DLD1 (cell line): ENCODE measurements around the gene PTPRN2.
"Not testable (repeated sequence)": the region's sequence is repeated elsewhere in the genome, so short reads cannot be mapped to it uniquely, and the experiment has no call there.

Experiments used
- in situ Hi-C: cut with HindIII; loops from 2 replicates; pipeline ENCODE4 v1.10.0; 2017; ENCODE audit warnings: low sequenced_read_pairs

The PTPRN2 gene

DNA sequence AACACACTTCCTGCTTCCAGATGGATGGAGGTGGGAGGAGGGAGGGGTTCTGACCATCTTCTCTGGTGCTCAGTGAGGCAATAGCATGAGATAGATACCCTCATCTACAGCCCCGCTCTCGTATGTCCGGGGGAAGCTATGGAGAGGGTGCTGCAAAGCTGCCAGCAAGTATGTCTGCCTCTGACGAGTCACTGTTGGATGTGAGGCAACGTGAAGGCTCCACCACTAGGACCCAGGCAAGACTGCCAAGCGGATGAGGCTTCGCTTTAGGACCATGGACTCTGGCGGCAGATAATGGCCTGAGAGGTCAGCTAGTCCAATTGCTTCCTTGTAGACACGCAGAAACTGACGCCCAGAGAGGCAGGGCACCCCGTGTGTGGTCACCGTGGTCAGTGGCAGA, 601.6 kb downstream of the PTPRN2 start:
- in situ Hi-C loops, result no loop called here

DNA sequence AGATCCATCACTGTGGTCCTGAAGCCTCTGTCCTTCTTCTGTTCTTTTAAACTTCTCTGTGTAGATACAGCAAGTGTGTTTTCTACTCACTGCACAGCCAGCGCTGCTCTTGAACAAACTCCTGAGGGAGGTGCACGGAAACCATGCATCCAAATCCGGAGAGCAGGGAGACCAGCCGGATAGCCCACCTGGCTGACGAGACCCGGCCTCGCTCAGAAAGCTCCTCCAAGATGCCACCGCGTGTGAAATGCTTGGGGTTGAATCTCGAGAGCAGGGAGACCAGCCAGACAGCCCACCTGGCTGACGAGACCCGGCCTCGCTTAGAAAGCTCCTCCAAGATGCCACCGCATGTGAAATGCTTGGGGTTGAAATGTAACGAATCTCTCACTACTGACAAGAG, 602.0 kb downstream of the PTPRN2 start:
- in situ Hi-C loops, result no loop called here

DNA sequence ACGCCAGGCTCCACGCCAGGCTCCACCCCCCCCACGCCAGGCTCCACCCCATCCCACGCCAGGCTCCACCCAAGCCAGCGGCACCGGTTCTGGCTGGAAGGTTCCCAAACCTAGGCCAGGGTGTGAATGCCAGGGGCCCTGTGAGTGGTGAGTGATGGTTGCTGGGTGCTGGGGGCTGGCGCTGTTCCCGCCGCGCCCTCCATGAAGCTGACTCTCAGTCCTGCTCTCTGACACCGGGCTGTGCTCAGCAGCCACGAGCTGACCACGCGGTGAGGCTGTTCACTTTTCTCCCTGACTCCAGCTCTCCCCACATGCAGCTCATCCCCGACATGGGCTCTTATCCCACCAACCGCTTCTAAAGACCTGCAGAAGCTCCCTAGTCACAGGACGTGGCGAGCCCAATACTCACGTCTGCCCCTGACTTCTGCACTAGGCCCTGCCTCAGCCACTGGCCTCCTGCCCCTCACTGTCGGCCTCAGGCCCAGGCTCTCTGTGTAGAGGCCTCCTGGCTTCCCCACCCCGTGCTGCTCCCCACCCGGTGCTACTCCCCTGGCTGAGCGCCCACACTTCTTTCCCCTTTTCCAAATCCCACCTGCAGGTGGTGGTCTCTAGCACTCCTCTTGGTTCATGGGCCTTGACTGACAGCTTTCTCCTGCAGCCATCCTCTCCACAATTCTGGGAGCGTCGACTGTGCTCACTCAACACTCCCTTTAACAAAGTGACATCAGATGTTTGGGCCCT, 603.0 kb downstream of the PTPRN2 start:
- in situ Hi-C loops, result no loop called here

DNA sequence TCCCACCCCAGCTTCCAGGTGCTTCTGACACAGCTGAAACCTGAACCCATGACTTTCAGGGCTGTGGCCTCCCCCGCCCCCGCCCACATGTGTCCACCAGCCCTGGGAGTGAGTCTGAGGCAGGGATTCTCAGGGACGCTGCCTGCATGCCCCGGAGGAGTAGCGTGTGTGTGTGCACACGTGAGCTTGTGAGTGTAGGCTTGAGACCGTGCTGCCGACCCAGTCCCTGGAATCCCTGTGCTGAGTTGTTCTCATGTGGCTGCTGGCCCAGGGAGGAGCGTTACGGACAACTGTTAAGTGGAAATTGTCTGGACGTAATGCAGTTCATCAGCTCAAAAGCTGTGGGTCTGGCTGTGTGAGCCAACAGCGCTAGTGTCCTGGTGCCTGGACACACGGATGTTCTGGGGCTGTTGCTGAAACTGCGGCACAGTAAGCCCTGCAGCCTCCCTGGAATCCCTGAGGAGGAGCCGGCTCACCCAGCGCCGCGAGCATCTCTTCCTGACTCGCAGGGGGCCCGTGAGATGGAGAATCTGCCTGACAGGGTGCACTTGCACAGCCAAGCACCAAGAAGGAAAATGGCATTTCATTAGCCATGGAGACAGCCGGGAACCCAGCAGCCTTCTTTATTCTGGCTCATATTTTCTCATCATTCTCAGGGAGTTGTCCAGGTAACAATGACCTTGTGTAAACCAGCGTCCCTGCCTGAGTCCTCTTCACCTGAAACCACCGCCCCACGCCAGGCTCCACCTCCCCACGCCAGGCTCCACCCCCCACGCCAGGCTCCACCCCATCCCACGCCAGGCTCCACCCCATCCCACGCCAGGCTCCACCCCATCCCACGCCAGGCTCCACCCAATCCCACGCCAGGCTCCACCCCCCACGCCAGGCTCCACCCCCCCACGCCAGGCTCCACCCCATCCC, 603.9 kb downstream of the PTPRN2 start:
- in situ Hi-C loops, result no loop called here

DNA sequence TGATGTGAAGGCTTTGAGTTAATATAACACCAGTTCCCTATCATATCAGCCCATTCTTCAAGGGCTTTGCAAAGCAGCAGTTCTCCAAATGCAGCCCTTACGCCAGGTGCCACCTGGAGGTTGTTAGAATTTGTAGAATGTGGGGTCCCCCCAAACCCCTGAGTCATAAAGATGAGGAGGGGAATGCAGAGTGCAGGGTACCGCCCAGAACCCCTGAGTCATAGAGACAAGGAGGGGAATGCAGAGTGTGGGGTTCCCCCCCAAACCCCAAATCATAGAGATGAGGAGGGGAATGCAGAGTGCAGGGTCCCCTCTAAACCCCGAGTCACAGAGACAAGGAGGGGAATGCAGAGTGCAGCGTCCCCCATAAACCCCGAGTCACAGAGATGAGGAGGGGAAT, 605.8 kb downstream of the PTPRN2 start:
- in situ Hi-C loops, result no loop called here

DNA sequence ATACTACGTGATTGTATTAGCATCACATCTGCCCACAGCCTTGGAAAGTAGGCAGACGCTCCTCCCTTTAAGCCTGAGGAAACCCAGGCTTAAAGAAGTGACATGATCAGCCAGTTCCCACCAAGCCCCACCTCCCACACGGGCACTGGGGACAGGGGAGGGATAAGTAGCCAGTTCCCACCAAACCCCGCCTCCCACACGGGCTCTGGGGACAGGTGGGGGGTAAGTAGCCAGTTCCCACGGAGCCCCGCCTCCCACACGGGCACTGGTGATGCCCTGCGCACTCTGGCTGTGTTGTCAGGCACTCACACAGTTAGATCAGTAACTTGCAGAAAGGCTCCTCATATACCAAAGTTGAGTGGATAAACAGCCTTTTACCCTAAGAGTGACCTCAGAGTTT, 606.8 kb downstream of the PTPRN2 start:
- in situ Hi-C loops, result no loop called here

DNA sequence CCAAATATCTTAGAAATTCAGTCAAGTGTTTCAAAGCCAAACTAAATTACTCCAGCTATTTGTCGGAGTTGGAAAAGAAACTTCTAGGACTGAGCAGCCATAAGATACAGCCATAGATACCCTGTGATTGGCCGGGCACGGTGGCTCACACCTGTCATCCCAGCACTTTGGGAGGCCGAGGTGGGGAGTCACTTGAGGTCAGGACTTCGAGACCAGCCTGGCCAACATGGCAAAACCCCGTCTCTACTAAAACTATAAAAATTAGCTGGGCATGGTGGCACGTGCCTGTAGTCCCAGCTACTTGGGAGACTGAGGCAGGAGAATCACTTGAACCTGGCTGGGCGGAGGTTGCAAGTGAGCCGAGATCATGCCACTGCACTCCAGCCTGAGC, 607.3 kb downstream of the PTPRN2 start:
- in situ Hi-C loops, result not testable (repeated sequence)

DNA sequence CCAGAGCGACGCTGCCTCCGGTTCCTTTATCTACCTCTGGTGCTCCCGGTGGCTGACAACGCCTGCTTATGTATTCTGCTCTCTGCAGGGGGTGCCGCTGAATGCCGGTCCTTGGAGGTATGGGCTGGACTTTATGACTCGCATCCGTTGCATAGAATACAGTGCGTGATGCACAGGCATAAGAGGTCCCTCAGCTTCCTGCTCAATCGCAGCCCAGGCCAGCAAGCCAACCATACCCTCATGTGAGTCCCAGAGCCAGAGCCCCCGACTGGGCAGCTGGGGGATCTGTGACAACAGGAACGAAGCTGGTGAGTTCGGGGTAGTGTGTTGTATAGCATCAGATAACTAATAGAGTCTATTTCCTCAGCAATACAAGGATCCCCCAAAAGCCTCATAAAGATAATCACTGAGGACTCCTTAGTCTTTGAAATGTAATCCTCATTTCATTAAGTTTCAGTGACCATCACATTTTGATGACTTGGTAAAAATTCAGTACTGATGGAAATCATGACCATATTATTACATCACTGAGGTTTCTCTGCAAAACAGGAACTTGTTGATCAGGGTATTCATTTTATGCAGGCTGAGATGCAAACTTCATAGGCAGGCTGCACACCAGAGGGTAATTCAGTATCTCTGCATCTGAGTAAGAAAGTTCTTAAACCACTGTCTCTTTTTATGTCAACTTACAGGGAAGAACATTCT, 607.8 kb downstream of the PTPRN2 start:
- in situ Hi-C loops, result no loop called here

DNA sequence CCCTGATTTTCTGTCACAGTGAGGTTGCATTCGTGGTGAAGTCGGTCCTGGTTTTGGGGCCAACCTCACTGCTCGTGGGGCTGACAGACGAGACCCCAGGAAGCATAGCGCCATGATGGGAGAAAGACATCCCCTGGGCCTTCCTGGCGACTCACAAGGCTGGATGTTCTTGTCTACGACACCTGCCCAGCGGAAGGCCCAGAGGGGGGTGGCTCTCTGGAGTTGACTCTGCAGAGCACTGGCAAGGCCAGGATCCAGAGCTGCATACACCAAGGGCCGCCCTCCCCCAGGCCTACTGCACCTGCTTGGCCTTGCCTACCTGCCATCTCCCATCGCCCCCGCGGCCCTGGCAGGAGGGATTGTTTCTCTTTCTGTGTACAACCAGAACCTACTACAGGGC, 608.9 kb downstream of the PTPRN2 start:
- in situ Hi-C loops, result no loop called here

DNA sequence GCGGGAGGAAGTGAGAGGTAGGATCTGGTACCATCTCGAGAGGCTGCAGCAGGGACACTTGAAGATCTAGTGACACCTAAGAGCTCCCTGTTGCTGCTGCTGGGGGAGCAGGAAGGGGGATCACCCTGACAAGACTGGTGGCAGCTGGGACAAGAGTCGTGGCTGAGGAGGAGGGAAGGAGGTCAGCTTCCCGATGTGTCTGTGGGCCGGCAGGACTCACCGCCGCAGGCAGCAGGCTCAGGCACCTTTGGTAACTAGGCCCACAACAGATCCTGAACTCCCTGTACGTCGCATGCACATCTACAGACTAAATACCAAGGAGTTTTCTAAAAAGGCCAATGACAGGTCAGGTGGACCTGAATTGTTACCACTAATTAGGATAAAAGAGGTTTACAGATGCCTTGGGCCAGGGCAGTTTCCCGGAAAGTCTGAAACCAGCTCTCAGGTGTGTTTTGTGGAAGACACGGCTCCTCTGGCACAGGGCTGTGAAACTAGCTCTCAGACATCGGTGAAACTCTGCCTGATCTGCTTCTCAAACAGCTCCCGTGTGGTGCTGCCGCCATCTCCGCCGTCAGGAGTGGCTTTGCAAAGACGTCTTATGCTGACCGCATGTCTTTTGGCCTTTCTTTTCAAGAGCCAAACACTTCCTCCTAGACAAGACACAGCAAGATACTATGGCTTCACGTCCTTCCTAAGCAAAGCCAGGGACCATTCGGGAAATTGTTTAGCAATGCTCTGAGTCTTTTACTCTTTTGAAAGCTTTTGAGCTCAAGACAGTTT, 609.7 kb downstream of the PTPRN2 start:
- in situ Hi-C loops, result no loop called here

DNA sequence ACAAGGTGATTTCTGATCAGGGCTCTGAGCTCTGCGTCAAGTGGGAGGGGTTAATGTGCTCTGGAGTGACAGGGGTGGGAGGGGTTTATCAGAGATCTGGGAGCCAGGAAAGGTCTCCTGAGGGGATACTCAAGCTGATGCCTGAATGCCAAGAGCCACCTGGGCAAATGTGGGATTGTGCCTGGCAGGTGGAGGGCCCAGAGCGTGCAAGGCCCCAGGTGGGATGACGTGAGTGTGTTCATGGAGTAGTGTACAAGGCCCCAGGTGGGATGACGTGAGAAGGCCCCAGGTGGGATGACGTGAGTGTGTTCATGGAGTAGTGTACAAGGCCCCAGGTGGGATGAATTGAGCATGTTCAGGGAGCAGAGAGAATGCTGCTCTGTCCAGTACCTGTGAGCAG, 610.3 kb downstream of the PTPRN2 start:
- in situ Hi-C loops, result no loop called here

DNA sequence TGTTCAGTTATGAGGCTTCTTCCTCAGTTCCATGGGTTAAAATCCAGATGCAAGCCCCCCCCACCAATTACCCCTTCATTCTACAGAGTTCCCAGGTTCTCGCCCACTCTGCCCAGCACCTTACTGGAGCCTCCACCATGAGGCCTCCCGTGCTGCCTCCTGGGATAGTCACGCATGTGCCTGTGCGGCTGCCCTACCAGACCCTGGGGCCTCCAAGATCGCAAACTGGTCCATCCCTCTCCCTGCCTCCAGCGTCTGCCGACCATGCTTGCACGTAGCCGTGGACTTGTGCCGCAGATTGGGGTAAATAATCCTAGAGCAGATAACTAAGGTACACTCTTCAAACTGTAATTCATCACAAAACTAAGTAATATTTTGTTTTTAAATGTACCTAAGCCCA, 611.2 kb downstream of the PTPRN2 start:
- in situ Hi-C loops, result no loop called here

DNA sequence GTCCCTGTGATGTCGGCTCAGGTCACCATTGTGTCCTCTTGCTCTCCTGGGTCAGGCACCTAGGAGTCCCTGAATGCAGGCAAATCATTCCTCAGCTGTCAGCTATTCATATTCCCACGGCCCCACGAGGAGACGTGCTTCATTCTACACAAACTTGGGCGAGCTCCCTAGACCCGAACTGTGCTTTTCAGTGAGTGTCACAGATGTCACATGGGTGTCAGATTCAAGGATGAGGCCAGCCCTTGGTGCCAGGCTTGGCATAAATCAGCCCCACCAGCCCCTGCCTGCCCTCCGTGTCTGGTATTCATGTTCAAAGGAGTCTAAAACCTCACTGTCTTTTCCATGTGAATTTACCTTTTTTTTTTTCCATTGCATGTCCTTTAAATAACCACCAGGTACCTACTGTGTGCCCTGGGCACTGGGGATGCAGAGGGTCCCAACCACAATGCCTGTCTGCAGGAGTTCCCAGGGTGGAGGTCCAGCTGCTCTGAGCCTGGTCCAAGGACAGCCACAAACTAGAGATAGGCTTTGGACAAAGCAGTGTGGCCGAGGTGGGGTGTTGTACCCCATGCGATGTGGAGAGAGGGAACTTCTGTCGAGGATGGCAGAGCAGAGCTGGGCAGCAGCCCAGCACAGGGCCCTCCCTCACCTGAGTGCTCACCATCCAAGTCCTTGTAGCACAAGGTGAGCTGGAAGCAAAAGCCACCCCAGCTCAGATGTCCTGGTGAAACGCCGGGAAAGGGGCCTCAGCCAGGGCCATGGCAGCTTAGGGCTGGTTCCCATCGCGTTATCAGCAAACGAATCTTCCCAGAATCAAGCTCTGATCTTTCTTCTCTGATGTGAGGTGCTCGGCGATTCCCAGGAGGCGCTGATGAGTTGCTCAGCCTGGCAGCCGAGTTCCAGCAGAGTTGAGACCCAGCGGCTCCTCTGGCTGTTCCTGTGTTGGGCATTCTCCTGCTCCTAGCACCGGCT, 611.9 kb downstream of the PTPRN2 start:
- in situ Hi-C loops, result no loop called here

DNA sequence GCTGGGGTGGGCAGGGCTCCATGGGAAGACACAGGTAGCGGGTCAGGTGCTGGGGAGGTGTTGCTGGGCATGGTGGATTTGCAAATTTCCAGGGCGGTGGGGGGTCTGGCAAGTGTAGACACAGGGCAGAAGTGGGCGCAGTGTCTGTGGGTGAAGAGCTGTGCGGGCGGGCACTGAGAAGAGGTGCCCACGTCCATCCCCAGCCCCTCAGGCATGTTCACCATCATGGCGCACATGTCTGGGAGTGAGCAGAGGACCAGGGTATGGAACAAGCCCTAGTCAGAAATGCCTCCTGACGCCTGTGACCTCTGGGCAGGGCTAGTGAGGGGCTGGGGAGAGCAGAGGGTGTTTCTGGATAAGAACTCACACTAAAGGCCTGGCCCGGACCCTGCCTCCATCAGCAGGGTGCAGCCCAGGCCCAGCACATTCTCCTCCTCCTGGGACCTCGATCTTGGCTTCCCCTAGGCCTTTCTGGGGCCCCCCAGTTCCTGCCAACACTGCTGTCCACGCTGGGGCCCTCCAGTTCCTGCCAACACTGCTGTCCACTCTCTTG, 612.9 kb downstream of the PTPRN2 start:
- in situ Hi-C loops, result no loop called here

DNA sequence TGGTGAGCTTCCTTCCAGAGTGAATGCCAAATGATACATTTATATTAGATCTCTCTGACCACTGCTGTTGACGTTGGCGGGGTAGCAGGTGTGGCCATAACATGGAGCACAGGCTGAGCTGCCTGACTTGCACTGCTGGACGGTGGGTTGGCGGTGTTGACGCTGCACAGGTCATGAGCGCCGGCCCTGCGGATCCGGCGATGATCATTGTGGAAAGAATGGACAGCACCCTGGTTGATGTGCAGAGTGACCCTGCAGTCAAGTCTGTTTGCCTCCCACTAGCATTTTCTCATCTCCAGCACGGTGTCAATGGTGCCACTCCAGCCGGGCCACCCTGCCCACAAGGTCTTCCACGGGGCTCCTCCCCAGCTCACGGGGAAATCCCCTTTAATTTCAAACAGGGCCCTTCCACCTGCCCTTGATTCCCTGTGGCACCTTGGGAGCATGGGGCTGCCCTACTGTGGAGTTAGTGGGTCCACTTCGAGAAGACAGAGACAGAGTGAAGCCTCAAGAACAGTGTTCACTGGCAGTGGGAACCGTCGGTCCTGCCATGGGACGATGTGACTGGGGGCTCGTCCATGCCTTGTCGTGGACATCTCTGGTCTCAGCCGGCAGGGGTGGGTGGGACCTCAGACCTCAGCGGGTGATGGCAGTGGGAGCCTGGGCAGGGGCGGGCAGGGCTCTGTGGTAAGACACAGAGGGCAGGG, 613.5 kb downstream of the PTPRN2 start:
- in situ Hi-C loops, result no loop called here

DNA sequence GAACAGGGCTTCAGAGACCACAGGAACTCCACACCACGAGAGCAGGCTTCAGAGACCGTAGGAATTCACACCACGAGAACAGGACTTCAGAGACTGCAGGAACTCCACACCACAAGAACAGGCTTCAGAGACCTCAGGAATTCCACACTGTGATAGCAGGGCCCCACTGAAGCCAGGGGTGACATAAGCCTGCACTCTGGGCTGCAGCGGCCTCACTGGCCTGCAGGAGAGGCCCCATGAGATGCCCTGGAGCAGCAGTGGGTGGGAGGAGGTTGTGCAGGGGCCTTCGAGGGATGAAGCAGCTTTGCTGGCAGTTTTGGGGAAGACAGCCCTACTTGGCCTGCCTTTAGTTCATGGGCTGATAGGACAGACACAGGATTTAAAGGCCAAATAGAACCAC, 614.7 kb downstream of the PTPRN2 start:
- in situ Hi-C loops, result no loop called here

DNA sequence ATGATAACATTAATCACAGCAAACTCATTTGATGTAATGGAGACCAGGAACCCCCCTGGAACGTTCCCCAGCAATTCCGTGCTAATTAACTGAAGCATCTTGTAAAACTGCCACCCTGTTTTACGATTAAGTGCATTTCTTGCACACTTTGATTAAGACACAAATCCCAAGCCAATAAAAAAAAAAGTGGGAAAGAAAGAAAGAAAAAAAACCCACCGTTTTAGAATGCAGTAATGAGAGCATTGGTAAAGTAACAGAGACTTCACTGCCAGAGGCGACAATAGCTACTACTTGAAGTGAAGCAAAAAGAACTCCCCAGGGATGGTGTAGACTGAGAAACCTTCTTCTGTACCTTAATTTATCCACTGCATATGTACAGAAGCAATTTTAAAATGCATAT, 616.1 kb downstream of the PTPRN2 start:
- in situ Hi-C loops, result no loop called here

DNA sequence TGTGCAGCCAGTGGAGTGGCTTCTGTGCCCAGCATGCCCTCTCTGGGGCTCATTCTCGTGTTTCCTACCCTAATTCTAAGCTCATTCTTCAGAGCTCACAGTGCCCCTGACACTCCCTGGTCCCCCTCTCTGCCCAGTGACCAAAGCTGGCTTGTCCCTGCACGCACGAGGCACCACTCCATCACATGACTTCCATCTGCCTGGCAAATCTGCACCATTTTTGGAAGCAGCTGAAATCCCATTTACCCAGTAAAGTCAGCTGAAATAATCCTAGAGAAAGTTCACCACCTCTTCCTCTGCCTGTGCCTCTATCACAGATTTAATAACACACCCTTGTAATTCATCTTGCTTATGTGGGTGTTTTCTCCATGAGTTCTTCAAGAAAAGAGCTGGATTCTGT, 616.9 kb downstream of the PTPRN2 start:
- in situ Hi-C loops, result no loop called here

DNA sequence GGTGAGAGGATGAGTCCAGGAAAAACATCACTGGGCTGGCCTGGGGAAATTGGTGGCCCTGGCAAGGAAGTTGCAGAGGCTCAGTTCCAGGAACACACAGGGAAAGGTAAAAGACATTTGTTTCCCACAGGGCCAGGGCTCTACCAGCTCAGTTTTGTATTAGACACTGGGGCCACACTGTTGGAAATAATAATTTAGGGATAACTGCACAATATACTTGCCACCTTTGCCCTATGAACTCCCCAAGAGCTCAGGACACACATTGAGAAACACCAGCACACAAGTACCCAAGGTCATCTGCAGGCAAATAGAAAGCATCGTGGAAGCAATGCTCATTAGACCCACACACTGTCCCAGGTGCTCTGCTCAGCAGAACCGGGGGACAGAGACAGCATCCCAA, 617.6 kb downstream of the PTPRN2 start:
- in situ Hi-C loops, result no loop called here
